HK-2 (cell line): ENCODE results near the gene SYDE2.
"Not testable (repeated sequence)": the region's sequence is repeated elsewhere in the genome, so short reads cannot be mapped to it uniquely, and the experiment has no call there.

ENCODE experiments used
- DNase-seq: peaks from one replicate; pipeline ENCODE4 v3.0.0-alpha.2; 2018; ENCODE audit not compliant: unreplicated experiment

Gene SYDE2, protein sequence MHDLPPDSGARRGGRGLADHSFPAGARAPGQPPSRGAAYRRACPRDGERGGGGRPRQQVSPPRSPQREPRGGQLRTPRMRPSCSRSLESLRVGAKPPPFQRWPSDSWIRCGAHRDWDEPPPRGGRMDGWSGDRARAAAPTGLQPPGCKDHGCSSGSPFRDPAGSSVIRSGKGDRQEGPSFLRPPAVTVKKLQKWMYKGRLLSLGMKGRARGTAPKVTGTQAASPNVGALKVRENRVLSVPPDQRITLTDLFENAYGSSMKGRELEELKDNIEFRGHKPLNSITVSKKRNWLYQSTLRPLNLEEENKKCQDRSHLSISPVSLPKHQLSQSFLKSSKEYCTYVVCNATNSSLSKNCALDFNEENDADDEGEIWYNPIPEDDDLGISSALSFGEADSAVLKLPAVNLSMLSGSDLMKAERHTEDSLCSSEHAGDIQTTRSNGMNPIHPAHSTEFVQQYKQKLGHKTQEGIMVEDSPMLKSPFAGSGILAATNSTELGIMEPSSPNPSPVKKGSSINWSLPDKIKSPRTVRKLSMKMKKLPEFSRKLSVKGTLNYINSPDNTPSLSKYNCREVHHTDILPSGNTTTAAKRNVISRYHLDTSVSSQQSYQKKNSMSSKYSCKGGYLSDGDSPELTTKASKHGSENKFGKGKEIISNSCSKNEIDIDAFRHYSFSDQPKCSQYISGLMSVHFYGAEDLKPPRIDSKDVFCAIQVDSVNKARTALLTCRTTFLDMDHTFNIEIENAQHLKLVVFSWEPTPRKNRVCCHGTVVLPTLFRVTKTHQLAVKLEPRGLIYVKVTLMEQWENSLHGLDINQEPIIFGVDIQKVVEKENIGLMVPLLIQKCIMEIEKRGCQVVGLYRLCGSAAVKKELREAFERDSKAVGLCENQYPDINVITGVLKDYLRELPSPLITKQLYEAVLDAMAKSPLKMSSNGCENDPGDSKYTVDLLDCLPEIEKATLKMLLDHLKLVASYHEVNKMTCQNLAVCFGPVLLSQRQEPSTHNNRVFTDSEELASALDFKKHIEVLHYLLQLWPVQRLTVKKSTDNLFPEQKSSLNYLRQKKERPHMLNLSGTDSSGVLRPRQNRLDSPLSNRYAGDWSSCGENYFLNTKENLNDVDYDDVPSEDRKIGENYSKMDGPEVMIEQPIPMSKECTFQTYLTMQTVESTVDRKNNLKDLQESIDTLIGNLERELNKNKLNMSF

DNA sequence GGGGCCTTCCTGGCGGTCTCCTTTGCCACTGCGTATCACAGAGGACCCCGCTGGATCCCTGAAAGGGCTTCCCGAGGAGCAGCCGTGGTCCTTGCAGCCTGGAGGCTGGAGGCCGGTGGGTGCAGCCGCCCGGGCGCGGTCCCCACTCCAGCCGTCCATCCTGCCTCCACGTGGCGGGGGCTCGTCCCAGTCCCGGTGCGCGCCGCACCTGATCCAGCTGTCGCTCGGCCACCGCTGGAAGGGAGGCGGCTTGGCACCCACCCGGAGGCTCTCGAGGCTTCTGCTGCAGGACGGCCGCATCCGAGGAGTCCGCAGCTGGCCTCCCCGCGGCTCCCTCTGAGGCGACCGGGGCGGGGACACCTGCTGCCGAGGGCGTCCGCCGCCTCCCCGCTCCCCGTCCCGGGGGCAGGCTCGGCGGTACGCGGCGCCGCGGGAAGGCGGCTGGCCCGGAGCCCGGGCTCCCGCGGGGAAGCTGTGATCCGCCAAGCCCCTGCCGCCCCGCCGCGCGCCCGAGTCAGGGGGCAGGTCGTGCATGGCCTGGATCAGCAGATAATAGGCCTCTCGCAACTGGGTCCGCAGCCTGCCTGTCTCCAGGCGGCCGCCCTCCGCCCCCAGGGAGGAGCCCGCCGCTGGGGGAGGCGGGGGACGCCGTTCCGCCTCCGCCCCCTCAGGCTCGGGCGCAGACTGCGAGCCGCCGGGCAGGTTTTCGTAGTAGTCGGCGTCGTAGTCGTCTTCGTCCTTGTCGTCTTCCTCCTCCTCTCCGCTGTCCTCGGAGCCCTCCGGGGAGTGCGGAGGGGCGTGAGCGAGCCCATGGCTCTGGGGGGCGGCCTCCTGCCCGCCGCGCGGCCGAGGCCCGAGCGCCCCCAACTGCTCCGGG lies at the start of gene SYDE2:
Gene SYDE2, minus strand, starts transcription at position 554 of the 877 bp plus-strand sequence. Its CDS starts 20 bp downstream, at position 534.
- DNase-seq = peak; percentile 83

DNA sequence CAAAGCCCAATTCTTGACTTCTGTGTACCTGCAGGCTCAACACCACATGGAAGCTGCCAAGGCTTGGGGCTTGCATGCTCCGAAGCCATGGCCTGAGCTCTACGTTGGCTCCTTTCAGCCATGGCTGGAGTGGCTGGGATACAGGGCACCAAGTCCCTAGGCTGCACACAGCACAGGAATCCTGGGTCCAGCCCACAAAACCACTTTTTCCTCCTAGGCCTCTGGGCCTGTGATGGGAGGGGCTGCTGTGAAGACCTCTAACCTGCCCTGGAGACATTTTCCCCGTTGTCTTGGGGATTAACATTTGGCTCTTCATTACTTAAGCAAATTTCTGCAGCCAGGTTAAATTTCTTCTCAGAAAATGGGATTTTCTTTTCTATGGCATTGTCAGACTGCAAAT lies 48.2 kb upstream of the SYDE2 start:
- DNase-seq = not testable (repeated sequence)

DNA sequence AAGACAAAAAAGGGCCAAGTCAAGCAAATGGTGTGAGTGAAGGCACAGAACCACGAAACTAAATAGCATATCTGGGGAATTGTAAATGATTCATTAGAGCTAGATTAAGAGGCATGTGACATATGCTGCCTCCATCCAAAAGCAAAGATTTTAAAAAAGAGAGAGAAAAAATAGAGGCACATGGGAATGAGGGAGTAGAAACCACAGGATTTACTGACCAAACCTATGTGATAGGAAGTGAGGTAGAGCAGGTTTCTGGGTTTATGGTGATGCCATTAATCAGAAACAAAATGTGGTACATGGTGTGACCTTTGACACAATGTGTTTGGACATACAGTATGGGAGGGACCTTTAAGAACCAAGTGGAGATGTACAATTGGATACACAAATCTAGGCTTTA lies 45.1 kb upstream of the SYDE2 start:
- DNase-seq = no peak

DNA sequence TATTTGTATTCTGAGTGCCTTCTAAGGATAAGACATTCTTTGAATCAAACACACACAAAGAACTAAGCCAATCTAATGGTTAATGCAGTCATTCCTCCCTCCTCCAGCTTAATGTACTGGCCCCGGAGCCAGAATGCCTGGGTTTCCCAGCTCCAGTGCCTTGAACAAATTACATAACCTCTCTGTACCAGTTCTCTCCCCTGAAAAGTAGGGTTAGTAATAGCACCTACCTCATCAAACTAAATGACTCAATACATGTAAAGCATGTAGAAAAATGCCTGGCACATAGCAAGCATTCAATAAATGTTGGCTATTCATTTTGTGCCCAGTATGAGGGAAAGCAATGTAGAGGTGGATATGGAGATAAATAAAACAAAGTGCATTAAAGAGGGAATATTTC lies 44.6 kb upstream of the SYDE2 start:
- no peak for DNase-seq

DNA sequence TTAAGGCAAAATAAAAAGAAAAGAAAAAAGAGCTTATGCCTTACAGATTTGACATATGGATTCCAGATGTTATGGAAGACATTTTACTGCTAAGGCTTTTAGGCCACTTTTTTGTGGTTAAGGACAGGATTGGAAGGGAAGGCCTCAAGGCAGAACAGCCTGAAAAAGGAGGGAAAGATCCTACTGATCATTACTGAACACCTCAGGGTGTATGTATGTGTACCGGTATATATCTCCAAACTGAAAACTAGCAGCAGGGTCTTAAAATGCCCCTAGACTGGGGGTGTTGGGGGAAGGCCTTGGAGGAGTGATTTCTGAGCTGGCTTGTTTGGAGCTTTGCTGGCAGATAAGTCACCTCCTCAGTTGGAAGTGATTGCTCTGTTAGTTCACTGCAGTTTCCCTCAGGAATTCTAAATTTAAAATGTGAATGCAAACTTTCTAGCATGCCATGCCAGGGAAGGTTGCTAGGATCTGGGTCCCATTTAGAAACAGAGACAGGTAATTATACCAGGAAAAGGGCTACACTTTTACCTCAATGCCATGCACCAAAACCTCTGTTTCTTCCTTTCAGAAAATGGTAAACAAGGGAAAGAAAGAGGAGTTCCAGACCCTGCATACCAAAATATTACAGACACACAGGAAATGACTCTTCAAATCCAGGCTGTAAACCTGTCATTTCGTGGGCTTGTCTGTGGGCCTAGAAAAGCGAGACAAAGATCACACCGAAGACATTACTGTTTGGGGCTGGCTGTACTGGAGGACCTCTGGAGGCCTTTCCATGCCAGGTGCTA lies 43.6 kb upstream of the SYDE2 start:
- DNase-seq = no peak

DNA sequence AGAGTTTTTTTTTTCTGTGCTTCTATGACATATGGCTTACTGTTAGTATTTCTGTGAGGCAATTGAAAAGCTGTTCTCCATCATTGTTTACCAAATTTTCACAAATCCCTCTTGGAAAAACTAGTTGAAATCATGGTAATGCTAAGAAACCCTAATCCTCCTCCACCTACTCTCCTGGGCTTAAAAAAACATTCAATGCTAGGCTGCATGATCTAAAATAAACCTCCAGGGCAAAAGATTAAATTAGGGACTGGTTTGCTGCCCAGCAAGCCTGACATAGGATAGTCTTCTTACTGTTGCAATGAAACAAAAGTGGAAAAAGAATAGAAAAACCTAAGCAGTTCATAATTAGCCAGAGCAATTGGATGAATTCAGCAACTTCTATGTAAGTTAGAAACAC lies 42.6 kb upstream of the SYDE2 start:
- no peak for DNase-seq

DNA sequence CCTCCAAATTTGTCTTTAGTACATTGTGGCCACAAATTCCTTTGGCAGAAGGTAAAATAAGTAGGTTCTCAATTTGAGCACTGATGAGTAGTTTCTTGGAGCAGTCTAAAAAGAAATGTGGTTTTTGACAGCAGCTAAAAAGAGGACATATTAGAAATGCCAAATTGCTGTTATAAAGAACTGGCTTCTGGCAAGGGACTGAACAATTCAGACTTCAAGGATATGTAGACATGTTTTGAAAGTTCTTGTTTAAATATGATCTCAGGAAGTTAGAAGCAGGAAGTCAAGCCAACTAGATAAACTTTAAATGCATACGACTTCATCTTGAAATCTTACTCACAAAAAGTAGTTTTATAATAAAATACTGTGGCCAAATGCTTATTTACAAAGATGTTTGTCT lies 39.8 kb upstream of the SYDE2 start:
- no peak for DNase-seq

DNA sequence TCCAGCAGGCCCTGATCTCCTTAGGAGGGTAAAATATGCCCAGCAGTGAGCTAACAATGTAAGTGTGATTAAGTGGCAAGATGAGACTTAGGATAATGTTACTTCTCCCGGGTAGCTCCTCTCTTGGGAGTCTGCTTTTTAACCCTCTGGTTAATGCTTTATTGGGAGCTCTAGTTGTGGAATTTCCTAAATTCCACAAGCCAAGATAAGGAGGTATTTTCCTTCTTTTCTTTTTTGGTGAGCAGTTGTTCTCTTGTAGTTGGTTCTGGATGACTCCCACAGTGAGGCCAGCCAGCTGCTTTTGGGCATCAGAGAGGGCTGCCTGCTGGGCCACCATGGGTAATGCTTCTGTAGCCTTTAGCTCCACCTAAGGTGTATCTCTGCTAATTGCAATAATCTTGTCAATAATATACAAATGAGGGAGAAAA lies 39.4 kb upstream of the SYDE2 start:
- DNase-seq = no peak

DNA sequence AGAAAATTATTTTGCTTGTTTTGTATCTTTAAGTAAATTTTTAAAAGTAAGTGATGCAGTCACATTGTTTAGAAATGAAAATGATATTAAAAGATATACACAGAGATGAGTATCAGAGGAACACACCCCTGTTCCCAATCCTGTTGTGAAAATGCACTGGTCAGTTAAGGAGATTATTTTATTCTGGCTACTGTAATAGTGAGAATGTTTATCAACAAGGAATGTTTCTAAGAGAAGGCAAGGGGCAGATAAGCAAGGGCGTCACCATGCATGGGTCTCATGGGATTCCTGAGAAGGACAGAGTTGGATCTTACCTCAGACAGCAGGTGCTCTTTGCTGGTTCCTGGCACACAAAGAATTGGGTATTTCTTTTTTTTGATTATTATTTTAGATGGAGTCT lies 36.8 kb upstream of the SYDE2 start:
- DNase-seq = no peak

DNA sequence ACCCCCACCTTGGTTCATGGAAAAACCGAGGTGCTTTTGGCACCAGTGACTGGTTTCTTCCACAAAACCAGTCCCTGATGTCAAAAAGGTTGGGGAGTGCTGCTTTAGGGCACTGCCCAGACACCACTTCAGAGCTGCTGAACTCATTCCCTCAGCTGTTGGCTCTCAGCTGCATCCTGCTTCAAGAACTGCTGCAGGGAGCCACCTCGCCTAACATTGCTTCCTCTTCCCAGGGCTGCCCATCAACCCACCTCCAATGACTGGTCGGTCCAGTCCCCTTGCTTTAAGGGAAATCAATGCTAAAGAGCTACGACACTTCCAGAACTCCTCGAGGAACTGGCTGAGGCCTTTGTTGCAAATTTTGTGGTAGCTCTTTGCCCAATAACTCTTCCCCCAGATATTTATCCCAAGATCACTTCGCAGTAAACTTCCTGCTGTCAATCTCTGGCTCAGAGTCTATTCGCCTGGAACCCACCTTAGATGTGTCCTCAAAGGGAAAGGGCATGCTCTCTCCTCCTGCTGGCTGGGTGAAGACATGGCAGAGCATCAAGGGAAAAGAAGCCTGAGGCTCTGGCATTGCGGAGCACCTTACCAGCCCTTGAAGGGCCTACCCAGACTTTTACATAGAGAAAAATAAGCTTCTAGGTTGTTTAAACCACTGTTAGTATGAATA lies 29.6 kb upstream of the SYDE2 start:
- DNase-seq = no peak

DNA sequence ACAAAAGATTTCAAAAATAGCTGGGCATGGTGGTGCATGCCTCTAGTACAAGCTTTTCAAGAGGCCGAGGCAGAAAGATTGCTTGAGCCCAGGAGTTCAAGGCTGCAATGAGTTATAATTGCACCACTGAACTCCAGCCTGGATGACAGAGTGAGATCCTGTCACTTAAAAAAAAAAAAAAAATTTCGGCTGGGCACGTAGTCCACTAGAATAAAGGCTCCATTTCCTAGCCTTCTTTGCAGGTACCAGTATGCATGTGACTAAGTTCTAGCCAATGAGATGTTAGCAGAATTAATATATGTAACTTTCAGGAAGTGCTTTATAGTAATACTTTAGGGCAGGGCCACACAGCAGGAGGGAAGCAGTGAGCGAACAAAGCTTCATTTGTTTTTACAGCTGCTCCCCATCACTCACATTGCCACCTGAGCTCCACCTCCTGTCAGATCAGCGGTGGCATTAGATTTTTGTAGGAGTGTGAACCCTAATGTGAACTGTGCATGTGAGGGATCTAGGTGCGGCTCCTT lies 28.8 kb upstream of the SYDE2 start:
- no peak for DNase-seq

DNA sequence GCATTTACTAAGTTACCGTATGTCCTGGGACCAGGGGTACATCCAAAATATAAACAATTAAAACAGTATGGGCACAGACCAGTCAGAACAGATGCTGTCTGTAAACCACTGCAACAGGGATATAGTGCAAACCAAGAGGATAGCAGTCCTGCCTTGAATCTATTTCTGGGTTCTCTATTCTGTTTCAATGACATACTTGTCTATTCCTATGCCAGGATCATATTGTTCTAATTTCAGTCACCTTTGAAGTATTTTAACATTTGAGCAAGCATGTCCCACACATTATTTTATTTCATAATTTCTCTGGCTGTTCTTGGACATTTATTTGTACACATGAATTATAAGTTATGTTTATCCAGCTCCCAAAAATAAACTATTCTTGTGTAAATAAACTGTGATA lies 28.2 kb upstream of the SYDE2 start:
- no peak for DNase-seq

DNA sequence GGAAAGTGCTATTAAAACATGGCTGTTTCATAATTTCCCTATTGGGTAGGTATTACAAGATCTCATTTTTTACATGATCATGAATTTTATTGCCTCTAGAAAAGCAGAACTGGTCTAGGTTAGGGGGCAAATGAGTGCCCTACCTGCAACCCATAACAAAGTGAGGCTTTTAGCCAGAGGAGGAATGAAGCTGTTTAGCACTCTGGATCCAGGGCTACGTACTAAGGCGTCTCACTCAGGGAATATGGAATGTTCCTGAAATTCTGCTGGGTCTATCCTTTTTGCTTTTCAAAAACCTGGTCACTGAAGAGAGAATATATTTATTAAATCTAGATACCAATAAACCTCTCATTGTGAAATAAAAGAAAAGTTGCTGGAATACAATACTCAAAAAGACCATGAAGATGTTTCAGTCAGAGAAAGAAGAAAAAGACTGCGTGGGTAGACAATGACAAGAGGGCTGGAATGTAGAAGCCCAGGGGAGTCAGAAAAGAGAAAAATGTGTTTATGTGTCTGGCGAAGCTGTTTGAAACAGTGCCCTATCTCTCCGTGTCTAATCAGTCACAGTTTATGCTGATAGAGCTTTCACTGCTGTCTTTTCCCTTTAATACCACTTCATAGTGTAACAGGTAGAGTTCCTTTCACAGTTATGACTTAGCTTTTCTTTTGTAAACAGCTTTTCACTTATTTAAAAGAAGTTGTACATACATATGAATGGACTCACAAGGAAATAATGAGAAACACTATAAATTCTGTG lies 25.0 kb upstream of the SYDE2 start:
- no peak for DNase-seq

DNA sequence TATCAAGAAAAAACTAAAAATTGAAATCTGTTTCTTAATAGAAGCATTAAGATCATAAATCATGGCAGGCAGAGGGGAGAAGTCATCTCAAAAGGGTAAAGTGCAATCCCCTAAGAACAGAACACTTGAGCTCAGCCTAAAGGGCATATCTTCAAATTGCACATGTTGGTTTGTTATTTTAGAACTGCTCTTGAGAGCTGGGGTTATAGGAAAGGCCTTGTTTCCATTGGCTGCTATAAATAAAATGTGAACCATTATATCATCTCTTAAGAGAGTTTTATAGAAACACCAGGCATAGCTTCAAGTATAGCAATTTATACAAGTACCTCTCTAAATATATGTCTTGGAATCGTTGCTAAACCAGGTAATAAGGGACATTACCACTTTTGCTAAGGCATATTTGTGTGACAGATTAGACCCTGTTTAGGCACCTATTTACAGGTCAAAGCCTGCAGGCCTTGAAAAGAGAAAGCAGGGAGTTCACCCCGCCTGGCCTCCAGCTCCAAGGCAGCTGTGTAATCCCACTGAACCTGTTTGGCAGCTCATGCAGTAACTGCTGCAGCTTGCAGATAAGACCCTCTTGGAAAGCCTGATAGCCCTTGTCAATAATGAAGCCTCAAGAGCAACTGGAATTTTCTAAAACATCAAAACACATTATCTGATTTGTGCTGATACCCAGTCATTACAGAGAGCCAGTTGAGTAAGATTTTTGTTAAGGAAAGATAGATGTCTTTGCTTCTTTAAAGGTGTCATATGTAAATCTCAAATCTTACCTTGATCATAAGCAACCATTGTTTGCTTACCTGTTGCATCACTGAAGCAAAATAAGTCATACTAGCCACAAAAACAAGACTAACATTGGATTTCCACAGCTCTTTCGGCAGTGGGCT lies 24.2 kb upstream of the SYDE2 start:
- no peak for DNase-seq

DNA sequence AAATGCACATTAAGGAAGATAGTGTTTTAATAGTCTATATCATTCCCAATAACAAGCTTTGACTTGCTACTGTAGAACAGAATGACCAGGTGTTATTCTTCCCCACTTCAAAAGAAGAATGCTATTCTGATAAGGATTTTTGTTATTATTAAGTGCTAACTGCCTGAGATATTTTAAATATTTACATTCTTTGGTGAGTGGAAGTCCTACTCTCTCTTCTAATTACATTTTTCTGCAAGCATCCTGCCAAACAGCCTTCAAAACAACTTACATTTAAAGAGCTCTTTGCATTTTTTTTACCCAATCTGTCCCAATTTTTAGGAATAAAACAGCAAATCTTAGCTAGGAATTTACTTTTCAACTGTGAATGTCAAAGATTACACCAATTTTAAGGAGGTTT lies 23.5 kb upstream of the SYDE2 start:
- DNase-seq = no peak

DNA sequence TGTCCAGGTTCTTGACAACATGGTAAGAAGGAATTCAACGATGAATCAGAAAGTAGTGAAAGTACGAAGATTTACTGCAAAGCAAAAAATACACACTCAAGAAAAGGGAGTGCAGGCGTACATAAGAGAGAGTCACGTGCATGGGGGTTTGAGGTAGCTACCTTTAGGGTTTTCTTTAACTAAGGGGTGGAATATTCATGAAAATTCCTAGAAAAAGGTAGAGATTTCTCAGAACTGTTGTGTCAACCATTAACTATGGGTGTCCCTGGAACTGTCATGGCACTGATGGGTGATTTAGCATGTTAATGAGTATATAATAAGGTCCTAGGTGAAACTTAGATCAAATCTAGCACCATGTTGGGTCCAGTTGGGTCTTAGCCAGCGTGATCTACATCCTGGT lies 22.5 kb upstream of the SYDE2 start:
- DNase-seq = no peak

DNA sequence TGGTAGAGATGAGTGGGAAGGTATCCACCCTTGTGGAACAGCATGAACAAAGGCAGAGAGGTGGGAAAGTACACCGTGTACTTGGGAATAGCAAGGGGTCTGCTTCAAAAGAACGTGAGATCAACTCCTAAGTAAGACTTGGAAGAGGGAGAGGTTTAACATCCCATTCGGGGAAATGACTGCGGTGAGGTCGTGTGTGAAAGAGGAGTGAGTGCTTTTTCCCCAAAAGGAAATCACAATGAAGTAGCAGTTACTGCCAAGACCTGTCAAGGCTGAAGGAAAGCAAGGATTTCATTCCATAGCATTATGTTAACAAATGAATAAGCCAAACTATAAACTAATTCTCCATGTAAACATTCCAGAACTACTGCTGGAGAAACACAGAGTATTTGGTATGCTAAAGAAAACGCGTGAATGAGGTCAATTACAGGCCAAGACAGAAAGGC lies 20.0 kb upstream of the SYDE2 start:
- no peak for DNase-seq
